ENCODE results near the gene SEC22C. TPM values are rescaled to one million over a fixed set of nuclear protein-coding genes. Genes with fewer than 3 reads are reported as not detected.

Gene SEC22C
- polyA plus RNA-seq, 1 donor from 2014 or later: 93.6 TPM

- Histone ChIP-seq H3K4me3 (ENCODE audit: low read length) (peak overlapping the region; percentile 71), H3K27ac (ENCODE audit: low read length) (no peak overlapping the region), H3K9me2 (ENCODE audit: insufficient read depth, low read length) (no peaks in the 10 kb centered on the region), H3F3A (ENCODE audit: insufficient read depth, low read length, poor library complexity, severe bottlenecking) (no peaks in the 10 kb centered on the region), H3K36me3 (ENCODE audit: insufficient read depth, low read length) (no peaks in the 10 kb centered on the region), H3K9me3 (ENCODE audit: low read length) (no peaks in the 10 kb centered on the region), H3K27me3 (ENCODE audit: insufficient read depth, low read depth, low read length) (no peaks in the 10 kb centered on the region), H3K79me2 (replicated peaks; ENCODE audit: insufficient read depth, low read length) (peaks cover 12% of the 10 kb centered on the region), H4K20me1 (ENCODE audit: insufficient read depth) (no peaks in the 10 kb centered on the region), H3K9ac (ENCODE audit: low read length) (peak overlapping the region; percentile 73), H2AFZ (ENCODE audit: low read depth, low read length) (no peak overlapping the region), H3K4me2 (ENCODE audit: low read length) (peak overlapping the region; percentile 86)
- TF ChIP-seq RAD21 (conservative IDR thresholded peaks at IDR 0.05): no peak
- TF ChIP-seq CTCF (IDR thresholded peaks at IDR 0.05; ENCODE audit: poor library complexity, severe bottlenecking): no peak
- no peak for TF ChIP-seq MXI1 (conservative IDR thresholded peaks at IDR 0.05; ENCODE audit: poor library complexity, severe bottlenecking)
- TF ChIP-seq EP300 (conservative IDR thresholded peaks at IDR 0.05; ENCODE audit: poor library complexity, severe bottlenecking): no peak
- TF ChIP-seq REST (IDR thresholded peaks at IDR 0.05; ENCODE audit: borderline replicate concordance): no peak
- no peak for TF ChIP-seq EZH2 (IDR thresholded peaks at IDR 0.05; ENCODE audit: borderline replicate concordance, insufficient read depth, low read length, poor library complexity, severe bottlenecking)
- no peak for TF ChIP-seq POLR2AphosphoS5 (IDR thresholded peaks at IDR 0.05)
- no peak for TF ChIP-seq TAF1 (IDR thresholded peaks at IDR 0.05; ENCODE audit: low read depth)
- TF ChIP-seq SMC3 (conservative IDR thresholded peaks at IDR 0.05; ENCODE audit: poor library complexity): no peak
These were observed 10.0 kb upstream of the SEC22C start for GRCh38 chr3:42591811-42592210.

- H3K27me3 ChIP-seq (ENCODE audit: insufficient read depth, low read depth, low read length): no peaks in the 10 kb centered on the region
- no peaks in the 10 kb centered on the region for H3F3A ChIP-seq (ENCODE audit: insufficient read depth, low read length, poor library complexity, severe bottlenecking)
- H3K9me2 ChIP-seq (ENCODE audit: insufficient read depth, low read length): no peaks in the 10 kb centered on the region
- peak overlapping the region; percentile 71 for H3K4me3 ChIP-seq (ENCODE audit: low read length)
- TF ChIP-seq TAF1 (IDR thresholded peaks at IDR 0.05; ENCODE audit: low read depth): no peak
- TF ChIP-seq CTCF (IDR thresholded peaks at IDR 0.05; ENCODE audit: poor library complexity, severe bottlenecking): no peak
- TF ChIP-seq EP300 (conservative IDR thresholded peaks at IDR 0.05; ENCODE audit: poor library complexity, severe bottlenecking): no peak
- TF ChIP-seq POLR2AphosphoS5 (IDR thresholded peaks at IDR 0.05): no peak
- no peak for TF ChIP-seq MXI1 (conservative IDR thresholded peaks at IDR 0.05; ENCODE audit: poor library complexity, severe bottlenecking)
- no peaks in the 10 kb centered on the region for H3K9me3 ChIP-seq (ENCODE audit: low read length)
- H3K27ac ChIP-seq (ENCODE audit: low read length): peak overlapping the region; percentile 47
- H3K79me2 ChIP-seq (replicated peaks; ENCODE audit: insufficient read depth, low read length): peaks cover 12% of the 10 kb centered on the region
- no peaks in the 10 kb centered on the region for H3K36me3 ChIP-seq (ENCODE audit: insufficient read depth, low read length)
- H3K9ac ChIP-seq (ENCODE audit: low read length): peak overlapping the region; percentile 73
- no peaks in the 10 kb centered on the region for H4K20me1 ChIP-seq (ENCODE audit: insufficient read depth)
- H3K4me2 ChIP-seq (ENCODE audit: low read length): peak overlapping the region; percentile 86
- H2AFZ ChIP-seq (ENCODE audit: low read depth, low read length): peak overlapping the region; percentile 27
These were observed 9.4 kb upstream of the SEC22C start for GRCh38 chr3:42590989-42591756.
